WTC11 (cell line): ENCODE measurements around the gene FANCL. TPM values are rescaled to one million over a fixed set of nuclear protein-coding genes. Genes with fewer than 3 reads are reported as not detected.
"Not testable (repeated sequence)": the region's sequence is repeated elsewhere in the genome, so short reads cannot be mapped to it uniquely, and the experiment has no call there.

Experiments
- ATAC-seq: fragments of 200-7000 bp; cut with Tn5 transposase; 2 replicates; pipeline ENCODE4 v1.10.0; 2021; ENCODE audit warnings: mild to moderate bottlenecking, moderate library complexity
- CTCF ChIA-PET: fragments of 300-600 bp; sonication (Branson Sonifier 250); formaldehyde crosslinking; loops from one replicate; lab custom pipeline; 2021; ENCODE audit warnings: antibody characterized with exemption; lab: Charles Lee
- POLR2A ChIA-PET: fragments of 350-600 bp; sonication (Branson Sonifier 250); formaldehyde crosslinking; loops from one replicate; lab custom pipeline; 2021; ENCODE audit warnings: antibody characterized with exemption; lab: Charles Lee
- DNase-seq: peaks from one replicate; pipeline ENCODE4 v3.0.0; 2021; ENCODE audit warnings: low spot score
- H3K27ac Mint-ChIP-seq: 2 replicates; pipeline ENCODE4 v1.8.0; 2021; ENCODE audit warnings: mixed read lengths
- H3K27me3 Mint-ChIP-seq: 2 replicates; pipeline ENCODE4 v1.8.0; 2021; ENCODE audit warnings: low read depth, mild to moderate bottlenecking, moderate library complexity, mixed read lengths
- H3K36me3 Mint-ChIP-seq: 2 replicates; pipeline ENCODE4 v1.8.0; 2021; ENCODE audit warnings: mixed read lengths
- H3K4me1 Mint-ChIP-seq: 2 replicates; pipeline ENCODE4 v1.8.0; 2022; ENCODE audit warnings: mixed read lengths
- H3K4me3 Mint-ChIP-seq: 2 replicates; pipeline ENCODE4 v1.8.0; 2021; ENCODE audit warnings: mild to moderate bottlenecking, moderate library complexity, mixed read lengths
- H3K9me3 Mint-ChIP-seq: 2 replicates; pipeline ENCODE4 v1.8.0; 2021; ENCODE audit warnings: mixed read lengths
- CREB1 ChIP-seq: sonication (generic); formaldehyde crosslinking; IDR thresholded peaks from 2 replicates; pipeline ENCODE4 v1.8.0; 2023; ENCODE audit warnings: mild to moderate bottlenecking, missing genetic modification reagents
- EMX1 ChIP-seq: fragments of 250-450 bp; sonication (Bioruptor Pico); IDR thresholded peaks from 2 replicates; pipeline ENCODE4 v1.8.0; 2021; ENCODE audit warnings: mild to moderate bottlenecking
- ESRRA ChIP-seq: sonication (generic); formaldehyde crosslinking; IDR thresholded peaks from 2 replicates; pipeline ENCODE4 v1.8.1; 2022; ENCODE audit warnings: mild to moderate bottlenecking, missing genetic modification reagents, borderline replicate concordance
- FOXK1 ChIP-seq: sonication (generic); formaldehyde crosslinking; IDR thresholded peaks from 2 replicates; pipeline ENCODE4 v1.8.0; 2022; ENCODE audit warnings: mild to moderate bottlenecking, moderate library complexity, missing genetic modification reagents
- FOXP1 ChIP-seq: sonication (generic); formaldehyde crosslinking; IDR thresholded peaks from 2 replicates; pipeline ENCODE4 v1.8.0; 2022; ENCODE audit warnings: missing genetic modification reagents, mild to moderate bottlenecking, moderate library complexity, borderline replicate concordance
- HMGXB4 ChIP-seq: sonication (generic); formaldehyde crosslinking; IDR thresholded peaks from 2 replicates; pipeline ENCODE4 v1.8.1; 2023; ENCODE audit warnings: mild to moderate bottlenecking, moderate library complexity, missing genetic modification reagents
- NFATC4 ChIP-seq: fragments of 250-450 bp; sonication (Bioruptor Pico); IDR thresholded peaks from 2 replicates; pipeline ENCODE4 v1.9.0; 2021; ENCODE audit warnings: mild to moderate bottlenecking
- NR2C2 ChIP-seq: sonication (generic); formaldehyde crosslinking; IDR thresholded peaks from 2 replicates; pipeline ENCODE4 v1.8.0; 2022; ENCODE audit warnings: mild to moderate bottlenecking, missing genetic modification reagents
- PRDM15 ChIP-seq: sonication (generic); formaldehyde crosslinking; IDR thresholded peaks from 2 replicates; pipeline ENCODE4 v1.8.0; 2022; ENCODE audit warnings: missing genetic modification reagents
- PRRX2 ChIP-seq: fragments of 250-450 bp; sonication (Bioruptor Pico); IDR thresholded peaks from 2 replicates; pipeline ENCODE4 v1.8.0; 2021; ENCODE audit warnings: mild to moderate bottlenecking
- RORB ChIP-seq: fragments of 250-450 bp; sonication (Bioruptor Pico); IDR thresholded peaks from 2 replicates; pipeline ENCODE4 v1.9.0; 2021; ENCODE audit warnings: mild to moderate bottlenecking
- TP53 ChIP-seq: sonication (generic); formaldehyde crosslinking; IDR thresholded peaks from 2 replicates; pipeline ENCODE4 v1.8.1; 2023; ENCODE audit warnings: mild to moderate bottlenecking, missing genetic modification reagents
- ZNF138 ChIP-seq: sonication (generic); formaldehyde crosslinking; conservative IDR thresholded peaks from 2 replicates; pipeline ENCODE4 v1.8.1; 2022; ENCODE audit warnings: mild to moderate bottlenecking, moderate library complexity, missing genetic modification reagents
- ZNF532 ChIP-seq: fragments of 250-450 bp; sonication (Bioruptor Pico); IDR thresholded peaks from 2 replicates; pipeline ENCODE4 v1.9.0; 2021; ENCODE audit warnings: mild to moderate bottlenecking, borderline replicate concordance
- total RNA-seq: library from RNA; stranded (reverse); gene quantifications from 3 replicates; pipeline ENCODE4 v1.2.3, GENCODE V29; 2021
- TF ChIP-seq, protein P1 (sequence below): sonication (generic); formaldehyde crosslinking; IDR thresholded peaks from 2 replicates; pipeline ENCODE4 v1.8.1; 2023; ENCODE audit warnings: mild to moderate bottlenecking, missing genetic modification reagents
- TF ChIP-seq, protein P2 (sequence below): fragments of 200-600 bp; IDR thresholded peaks from 2 replicates; pipeline ENCODE4 v1.8.0; 2022; ENCODE audit warnings: antibody characterized with exemption
- TF ChIP-seq, protein P3 (sequence below): fragments of 250-450 bp; sonication (Bioruptor Pico); IDR thresholded peaks from 2 replicates; pipeline ENCODE4 v1.9.0; 2021; ENCODE audit warnings: mild to moderate bottlenecking
- TF ChIP-seq, protein P4 (sequence below): sonication (generic); formaldehyde crosslinking; IDR thresholded peaks from 2 replicates; pipeline ENCODE4 v1.8.1; 2022; ENCODE audit warnings: mild to moderate bottlenecking, missing genetic modification reagents, moderate library complexity, borderline replicate concordance

The FANCL gene
- total RNA-seq, 1 experiment from 2014 or later = 38.8 TPM

DNA sequence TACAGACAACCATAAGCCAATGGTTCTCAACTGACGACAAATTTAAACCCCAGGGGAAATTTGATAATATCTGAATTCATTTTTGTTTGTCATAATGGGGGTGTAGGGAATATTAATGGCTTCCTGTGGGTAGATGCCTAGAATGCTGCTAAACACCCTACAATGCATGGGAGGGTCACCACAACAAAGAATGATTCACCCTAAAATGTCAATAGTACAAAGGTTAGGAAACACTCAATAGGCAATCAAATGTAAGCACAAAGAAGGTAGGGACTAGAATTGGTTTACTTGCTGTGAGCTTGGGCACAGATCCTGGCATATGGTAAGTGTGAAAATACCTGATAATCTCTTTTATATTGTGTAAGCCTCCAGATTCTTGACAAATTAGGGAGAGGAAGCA lies 20.1 kb upstream of the FANCL start:
- no peak overlapping the region for H3K4me3 Mint-ChIP-seq
- TF ChIP-seq RORB (CRISPR knock-in tag) (no peak), CREB1 (CRISPR knock-in tag) (no peak), FOXK1 (no peak), NFATC4 (no peak), NR2C2 (CRISPR knock-in tag) (no peak), PRRX2 (CRISPR knock-in tag) (no peak), TP53 (CRISPR knock-in tag) (no peak), ESRRA (CRISPR knock-in tag) (no peak), FOXP1 (CRISPR knock-in tag) (no peak), ZNF532 (no peak), PRDM15 (no peak), HMGXB4 (CRISPR knock-in tag) (no peak), ZNF138 (CRISPR knock-in tag) (no peak), EMX1 (CRISPR knock-in tag) (no peak)
- TF ChIP-seq, protein P1, sequence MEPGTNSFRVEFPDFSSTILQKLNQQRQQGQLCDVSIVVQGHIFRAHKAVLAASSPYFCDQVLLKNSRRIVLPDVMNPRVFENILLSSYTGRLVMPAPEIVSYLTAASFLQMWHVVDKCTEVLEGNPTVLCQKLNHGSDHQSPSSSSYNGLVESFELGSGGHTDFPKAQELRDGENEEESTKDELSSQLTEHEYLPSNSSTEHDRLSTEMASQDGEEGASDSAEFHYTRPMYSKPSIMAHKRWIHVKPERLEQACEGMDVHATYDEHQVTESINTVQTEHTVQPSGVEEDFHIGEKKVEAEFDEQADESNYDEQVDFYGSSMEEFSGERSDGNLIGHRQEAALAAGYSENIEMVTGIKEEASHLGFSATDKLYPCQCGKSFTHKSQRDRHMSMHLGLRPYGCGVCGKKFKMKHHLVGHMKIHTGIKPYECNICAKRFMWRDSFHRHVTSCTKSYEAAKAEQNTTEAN (CRISPR knock-in tag) = no peak
- TF ChIP-seq, protein P2, sequence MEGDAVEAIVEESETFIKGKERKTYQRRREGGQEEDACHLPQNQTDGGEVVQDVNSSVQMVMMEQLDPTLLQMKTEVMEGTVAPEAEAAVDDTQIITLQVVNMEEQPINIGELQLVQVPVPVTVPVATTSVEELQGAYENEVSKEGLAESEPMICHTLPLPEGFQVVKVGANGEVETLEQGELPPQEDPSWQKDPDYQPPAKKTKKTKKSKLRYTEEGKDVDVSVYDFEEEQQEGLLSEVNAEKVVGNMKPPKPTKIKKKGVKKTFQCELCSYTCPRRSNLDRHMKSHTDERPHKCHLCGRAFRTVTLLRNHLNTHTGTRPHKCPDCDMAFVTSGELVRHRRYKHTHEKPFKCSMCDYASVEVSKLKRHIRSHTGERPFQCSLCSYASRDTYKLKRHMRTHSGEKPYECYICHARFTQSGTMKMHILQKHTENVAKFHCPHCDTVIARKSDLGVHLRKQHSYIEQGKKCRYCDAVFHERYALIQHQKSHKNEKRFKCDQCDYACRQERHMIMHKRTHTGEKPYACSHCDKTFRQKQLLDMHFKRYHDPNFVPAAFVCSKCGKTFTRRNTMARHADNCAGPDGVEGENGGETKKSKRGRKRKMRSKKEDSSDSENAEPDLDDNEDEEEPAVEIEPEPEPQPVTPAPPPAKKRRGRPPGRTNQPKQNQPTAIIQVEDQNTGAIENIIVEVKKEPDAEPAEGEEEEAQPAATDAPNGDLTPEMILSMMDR = no peak
- TF ChIP-seq, protein P3, sequence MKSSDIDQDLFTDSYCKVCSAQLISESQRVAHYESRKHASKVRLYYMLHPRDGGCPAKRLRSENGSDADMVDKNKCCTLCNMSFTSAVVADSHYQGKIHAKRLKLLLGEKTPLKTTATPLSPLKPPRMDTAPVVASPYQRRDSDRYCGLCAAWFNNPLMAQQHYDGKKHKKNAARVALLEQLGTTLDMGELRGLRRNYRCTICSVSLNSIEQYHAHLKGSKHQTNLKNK (CRISPR knock-in tag) = no peak
- TF ChIP-seq, protein P4, sequence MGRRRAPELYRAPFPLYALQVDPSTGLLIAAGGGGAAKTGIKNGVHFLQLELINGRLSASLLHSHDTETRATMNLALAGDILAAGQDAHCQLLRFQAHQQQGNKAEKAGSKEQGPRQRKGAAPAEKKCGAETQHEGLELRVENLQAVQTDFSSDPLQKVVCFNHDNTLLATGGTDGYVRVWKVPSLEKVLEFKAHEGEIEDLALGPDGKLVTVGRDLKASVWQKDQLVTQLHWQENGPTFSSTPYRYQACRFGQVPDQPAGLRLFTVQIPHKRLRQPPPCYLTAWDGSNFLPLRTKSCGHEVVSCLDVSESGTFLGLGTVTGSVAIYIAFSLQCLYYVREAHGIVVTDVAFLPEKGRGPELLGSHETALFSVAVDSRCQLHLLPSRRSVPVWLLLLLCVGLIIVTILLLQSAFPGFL (CRISPR knock-in tag) = no peak
- TF ChIP-seq, all 79 proteins: peak for 0
- Mint-ChIP-seq H3K36me3 (no peaks in the 10 kb centered on the region), H3K4me1 (peaks cover 5% of the 10 kb centered on the region; the same call in 1 of the 2 replicates), H3K27me3 (no peaks in the 10 kb centered on the region), H3K27ac (no peak overlapping the region), H3K9me3 (peaks cover 7% of the 10 kb centered on the region; the same call in 1 of the 2 replicates)
- DNase-seq = no peak
- POLR2A ChIA-PET = no interaction called here
- CTCF ChIA-PET = no interaction called here
- ATAC-seq = no peak

- H3K36me3 Mint-ChIP-seq, CTCF ChIA-PET, H3K4me1 Mint-ChIP-seq, DNase-seq, H3K27ac Mint-ChIP-seq, H3K9me3 Mint-ChIP-seq, POLR2A ChIA-PET, ATAC-seq, H3K4me3 Mint-ChIP-seq, H3K27me3 Mint-ChIP-seq: not testable (repeated sequence)
Observed at GRCh38 chr2:58258456-58258855, 17.3 kb upstream of the FANCL start.

DNA sequence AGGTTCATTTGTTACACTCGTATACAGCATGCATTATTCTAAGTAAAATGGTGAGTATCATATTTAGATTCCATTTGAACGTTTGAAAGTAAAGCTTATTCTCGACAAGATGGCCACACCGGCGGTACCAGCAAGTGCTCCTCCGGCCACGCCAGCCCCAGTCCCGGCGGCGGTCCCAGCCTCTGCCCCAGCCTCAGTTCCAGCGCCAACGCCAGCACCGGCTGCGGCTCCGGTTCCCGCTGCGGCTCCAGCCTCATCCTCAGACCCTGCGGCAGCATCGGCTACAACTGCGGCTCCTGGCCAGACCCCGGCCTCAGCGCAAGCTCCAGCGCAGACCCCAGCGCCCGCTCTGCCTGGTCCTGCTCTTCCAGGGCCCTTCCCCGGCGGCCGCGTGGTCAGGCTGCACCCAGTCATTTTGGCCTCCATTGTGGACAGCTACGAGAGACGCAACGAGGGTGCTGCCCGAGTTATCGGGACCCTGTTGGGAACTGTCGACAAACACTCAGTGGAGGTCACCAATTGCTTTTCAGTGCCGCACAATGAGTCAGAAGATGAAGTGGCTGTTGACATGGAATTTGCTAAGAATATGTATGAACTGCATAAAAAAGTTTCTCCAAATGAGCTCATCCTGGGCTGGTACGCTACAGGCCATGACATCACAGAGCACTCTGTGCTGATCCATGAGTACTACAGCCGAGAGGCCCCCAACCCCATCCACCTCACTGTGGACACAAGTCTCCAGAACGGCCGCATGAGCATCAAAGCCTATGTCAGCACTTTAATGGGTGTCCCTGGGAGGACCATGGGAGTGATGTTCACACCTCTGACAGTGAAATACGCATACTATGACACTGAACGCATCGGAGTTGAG lies 10.4 kb upstream of the FANCL start:
- H3K4me1 Mint-ChIP-seq, H3K4me3 Mint-ChIP-seq, H3K36me3 Mint-ChIP-seq, H3K27ac Mint-ChIP-seq, CTCF ChIA-PET, H3K27me3 Mint-ChIP-seq, H3K9me3 Mint-ChIP-seq, POLR2A ChIA-PET, DNase-seq: not testable (repeated sequence)
- peak; percentile 24 for ATAC-seq
